Pancreas (tissue), 10 donors: ENCODE measurements around the gene TEX52. TPM values are rescaled to one million over a fixed set of nuclear protein-coding genes. Genes with fewer than 3 reads are reported as not detected.

Experiments
- ATAC-seq, 4 donors: fragments of 200-7000 bp; cut with Tn5 transposase; one replicate each; pipeline versions ENCODE4 v1.8.0 to v1.9.1; 2020; ENCODE audit warnings: mild to moderate bottlenecking in 4 of 4, moderate library complexity in 4 of 4
- DNase-seq, 6 donors: peaks; one replicate each; pipeline ENCODE4 v3.0.0-alpha.2; 2020
- FAIRE-seq: peaks from 2 replicates; lab custom pipeline; 2012; peaks lifted over from hg19 to GRCh38; lab: Jason Lieb, UNC
- H3K27ac ChIP-seq, 4 donors: fragments of 200-600 bp; sonication (generic); 1 replicate in 3 of 4; 2 replicates in 1 of 4; pipeline versions ENCODE4 v1.5.0 to v1.8.0; 2020
- H3K27me3 ChIP-seq, 4 donors: fragments of 200-600 bp; one replicate each; pipeline ENCODE4 v1.8.0; 2021
- H3K36me3 ChIP-seq, 3 donors: fragments of 200-600 bp; sonication (generic) in 1 of 3; one replicate each; pipeline versions ENCODE4 v1.5.0 to v1.8.0; 2020 to 2021
- H3K4me1 ChIP-seq, 3 donors: fragments of 200-600 bp; one replicate each; pipeline ENCODE4 v1.8.0; 2021
- H3K4me3 ChIP-seq, 4 donors: fragments of 200-600 bp; sonication (generic) in 2 of 4; one replicate each; pipeline versions ENCODE4 v1.5.0 to v1.8.0; 2020 to 2021
- H3K9me3 ChIP-seq, 4 donors: fragments of 200-600 bp; one replicate each; pipeline ENCODE4 v1.8.0; 2021
- WGBS, 2 donors: extraction: QIAGEN DNeasy Blood & Tissue Kit; methylation state at CpG; one replicate each; pipeline ENCODE4 v1.1.7; 2013; 5-methylcytosine and 5-hydroxymethylcytosine counted together
- intact Hi-C, 3 donors: fragments of 100-400 bp; cut with DNase I; formaldehyde crosslinking; loops; one replicate each; pipeline versions ENCODE4 v1.11.1 to v1.14.2; 2022
- polyA plus RNA-seq, 2 donors: library from polyadenylated mRNA; stranded (reverse); fragments of 200-250 nt; gene quantifications; one replicate each; pipeline ENCODE4 v1.2.3, GENCODE V29; 2013
- total RNA-seq, 6 donors: library from RNA; stranded (reverse); fragmentation: NEBNext Ultra II Directional in 4 of 6; extraction: Animal tissue kit (Norgen Biotek cat#: 25700) in 4 of 6; gene quantifications; one replicate each; pipeline versions ENCODE4 v1.2.1 to v1.2.4, GENCODE V29; 2021 to 2023
- TF ChIP-seq, protein P1 (sequence below), 4 donors: fragments of 200-600 bp; sonication (generic) in 3 of 4; IDR thresholded peaks; one replicate each; pipeline versions ENCODE4 v1.5.0 to v1.8.0; 2021; ENCODE audit warnings: antibody characterized with exemption in 4 of 4
- donor health status: healthy with polysubstance abuse.
- donor health status: DM: no; HTN: no; CAD: no; lungs with moderate emphysema.
- donor health status: DM: no; HTN: no; CAD: no.
- donor health status: control.
- donor health status: control.
- donor health status: Bipolar disorder and iron deficiency.
- donor health status: DM: yes; HTN: yes; CAD: no.
- donor health status: DM: no; HTN: no; CAD: no.
- donor health status: DM: no; HTN: no; CAD: no.
- donor health status: DM: yes; HTN: yes; CAD: no.

TEX52 gene
- total and polyA plus RNA-seq, 8 donors = 0.19 TPM; not detected in 7

DNA sequence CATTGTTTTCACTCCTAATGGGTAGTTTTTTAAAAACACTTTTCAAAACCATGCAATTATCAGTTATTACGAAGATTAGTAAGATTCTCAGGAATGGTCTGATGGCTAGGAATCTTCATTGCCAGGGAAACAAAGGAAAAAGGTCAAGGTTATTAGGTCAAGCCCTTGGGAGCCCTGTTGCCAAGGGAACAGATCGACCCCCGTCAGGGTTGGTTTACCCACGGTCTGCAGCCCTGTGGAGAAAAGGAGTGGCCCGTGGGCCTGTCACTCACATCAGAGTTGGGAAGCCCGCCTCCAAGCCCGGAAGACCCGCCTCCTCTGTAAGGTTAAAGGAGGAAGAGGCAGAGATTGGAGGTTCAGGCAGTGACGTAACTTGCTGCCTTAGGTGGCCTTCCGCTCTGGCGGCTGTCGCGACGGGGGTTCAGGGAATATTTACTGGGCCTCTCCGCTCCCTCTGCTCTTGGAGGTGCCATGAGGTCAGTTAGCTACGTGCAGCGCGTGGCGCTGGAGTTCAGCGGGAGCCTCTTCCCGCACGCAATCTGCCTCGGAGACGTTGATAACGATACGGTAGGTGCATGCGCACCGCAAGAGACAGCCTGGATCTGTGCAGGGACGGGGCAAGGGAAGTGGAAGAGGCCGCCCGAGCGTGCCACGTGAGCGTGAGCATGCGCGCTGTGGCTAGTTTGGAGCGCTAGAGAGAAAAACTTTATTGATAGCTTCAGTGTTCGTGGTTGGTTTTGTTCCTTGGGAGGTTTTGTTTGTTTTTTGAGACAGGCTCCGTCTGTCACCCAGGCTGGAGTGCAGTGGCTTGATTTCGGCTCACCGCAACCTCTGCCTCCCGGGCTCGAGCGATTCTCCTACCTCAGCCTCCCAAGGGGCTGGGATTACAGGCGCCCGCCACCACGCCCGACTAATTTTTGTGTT lies 44.3 kb downstream of the TEX52 start, which contains the start of gene ITFG2:
TSS of gene ITFG2 (plus strand) at position 379 of the 924 bp plus-strand sequence. CDS start at position 472, 93 bp downstream.
- ATAC-seq (peak; percentile 95 to 98 (median 95)), FAIRE-seq (peak; percentile 91), DNase-seq (peak; percentile 92 to 99 (median 98))
- peaks cover 8 to 12% (median 10%) of the 10 kb centered on the region in 3 donors for H3K4me1 ChIP-seq
- peak within 1 kb of the TSS; percentile 90 to 96 (median 94) for H3K27ac ChIP-seq
- TF ChIP-seq, protein P1, sequence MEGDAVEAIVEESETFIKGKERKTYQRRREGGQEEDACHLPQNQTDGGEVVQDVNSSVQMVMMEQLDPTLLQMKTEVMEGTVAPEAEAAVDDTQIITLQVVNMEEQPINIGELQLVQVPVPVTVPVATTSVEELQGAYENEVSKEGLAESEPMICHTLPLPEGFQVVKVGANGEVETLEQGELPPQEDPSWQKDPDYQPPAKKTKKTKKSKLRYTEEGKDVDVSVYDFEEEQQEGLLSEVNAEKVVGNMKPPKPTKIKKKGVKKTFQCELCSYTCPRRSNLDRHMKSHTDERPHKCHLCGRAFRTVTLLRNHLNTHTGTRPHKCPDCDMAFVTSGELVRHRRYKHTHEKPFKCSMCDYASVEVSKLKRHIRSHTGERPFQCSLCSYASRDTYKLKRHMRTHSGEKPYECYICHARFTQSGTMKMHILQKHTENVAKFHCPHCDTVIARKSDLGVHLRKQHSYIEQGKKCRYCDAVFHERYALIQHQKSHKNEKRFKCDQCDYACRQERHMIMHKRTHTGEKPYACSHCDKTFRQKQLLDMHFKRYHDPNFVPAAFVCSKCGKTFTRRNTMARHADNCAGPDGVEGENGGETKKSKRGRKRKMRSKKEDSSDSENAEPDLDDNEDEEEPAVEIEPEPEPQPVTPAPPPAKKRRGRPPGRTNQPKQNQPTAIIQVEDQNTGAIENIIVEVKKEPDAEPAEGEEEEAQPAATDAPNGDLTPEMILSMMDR (IDR thresholded peaks at IDR 0.05) = no peak
- no peaks in the 10 kb centered on the region for H3K27me3 ChIP-seq
- H3K4me3 ChIP-seq = peak within 1 kb of the TSS; percentile 37 to 61 (median 57)
- 0% methylated on average over 48 of the region's 48 CpGs for WGBS, 2 donors
- H3K36me3 ChIP-seq = peaks cover 0 to 2% (median 0%) of the 10 kb centered on the region in 3 donors
- intact Hi-C loops = no loop called here
- H3K9me3 ChIP-seq = no peaks in the 10 kb centered on the region

DNA sequence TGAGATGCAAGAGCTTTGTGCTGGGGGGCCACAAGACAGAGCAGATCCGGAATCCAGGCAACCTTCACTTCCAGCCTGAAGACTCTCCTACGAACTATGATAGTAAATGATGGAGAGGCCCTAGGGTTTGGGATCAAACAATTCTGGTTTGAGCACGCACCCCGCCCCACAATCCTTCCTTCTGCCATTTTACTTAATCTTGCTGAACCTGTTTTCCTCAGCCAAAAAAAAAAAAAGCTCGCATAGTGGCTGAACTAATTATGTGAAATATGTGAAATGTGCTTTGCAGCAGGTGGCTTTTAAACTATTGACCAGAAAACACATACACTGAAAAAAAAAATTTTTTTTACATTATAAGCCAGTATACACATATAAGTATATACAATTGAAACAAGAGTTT lies 45.0 kb downstream of the TEX52 start:
- no peaks in the 10 kb centered on the region for H3K9me3 ChIP-seq
- H3K4me3 ChIP-seq = peak overlapping the region; percentile 37 to 61 (median 57)
- peaks cover 8 to 12% (median 10%) of the 10 kb centered on the region in 3 donors for H3K4me1 ChIP-seq
- H3K36me3 ChIP-seq = no peaks in the 10 kb centered on the region
- 43 to 47% methylated on average over 5 of the region's 5 CpGs for WGBS, 2 donors
- ATAC-seq (no peak), FAIRE-seq (no peak), DNase-seq (no peak)
- TF ChIP-seq, protein P1 (IDR thresholded peaks at IDR 0.05) = no peak
- no peaks in the 10 kb centered on the region for H3K27me3 ChIP-seq
- intact Hi-C loops = no loop called here
- peak overlapping the region in 3 of 4 donors; percentile 94 to 96 (median 94) for H3K27ac ChIP-seq

DNA sequence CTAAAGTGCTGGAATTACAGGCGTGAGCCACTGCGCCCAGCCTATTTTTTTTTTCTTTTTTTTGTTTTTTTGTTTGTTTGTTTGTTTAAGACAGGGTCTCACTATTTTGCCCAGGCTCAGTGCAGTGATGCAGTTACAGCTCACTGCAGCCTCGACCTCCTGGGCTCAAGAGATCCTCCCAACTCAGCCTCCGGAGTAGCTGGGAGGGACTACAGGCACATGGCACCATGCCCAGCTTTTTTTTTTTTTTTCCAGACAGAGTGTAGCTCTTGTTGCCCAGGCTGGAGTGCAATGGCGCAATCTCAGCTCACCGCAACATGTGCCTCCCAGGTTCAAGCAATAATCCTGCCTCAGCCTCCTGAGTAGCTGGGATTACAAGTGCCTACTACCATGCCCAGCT lies 50.1 kb downstream of the TEX52 start:
- H3K4me1 ChIP-seq = peaks cover 0 to 1% (median 0%) of the 10 kb centered on the region in 3 donors
- no peaks in the 10 kb centered on the region for H3K9me3 ChIP-seq
- intact Hi-C loops = no loop called here
- ATAC-seq (no peak), FAIRE-seq (no peak), DNase-seq (no peak)
- TF ChIP-seq, protein P1 (IDR thresholded peaks at IDR 0.05) = no peak
- H3K36me3 ChIP-seq = peaks cover 6 to 36% (median 17%) of the 10 kb centered on the region in 3 donors
- H3K27ac ChIP-seq = no peak overlapping the region
- 88 to 89% methylated on average over 6 of the region's 6 CpGs for WGBS, 2 donors
- no peak overlapping the region for H3K4me3 ChIP-seq
- H3K27me3 ChIP-seq = no peaks in the 10 kb centered on the region

DNA sequence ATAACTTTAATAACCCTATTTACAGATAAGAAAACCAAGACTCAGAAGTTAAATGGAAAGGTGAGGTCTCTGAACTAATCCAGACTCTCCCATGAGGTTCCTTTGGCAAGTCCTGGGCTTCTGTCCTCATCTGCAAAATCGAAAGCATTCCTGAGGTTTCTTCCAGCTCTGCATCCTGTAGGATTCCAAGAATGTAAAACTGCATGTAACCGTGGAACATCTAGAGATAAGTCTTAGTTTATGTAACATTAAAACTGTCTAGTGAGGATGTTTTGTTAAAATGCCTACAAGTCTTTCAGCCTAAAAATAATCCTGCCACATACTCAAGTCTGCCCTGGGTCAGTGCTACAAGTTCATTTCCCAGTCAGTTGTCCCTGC lies 51.7 kb downstream of the TEX52 start:
- intact Hi-C loops = no loop called here
- DNase-seq = no peak
- Histone ChIP-seq H3K4me3 (no peak overlapping the region), H3K27me3 (no peaks in the 10 kb centered on the region), H3K4me1 (no peaks in the 10 kb centered on the region), H3K9me3 (no peaks in the 10 kb centered on the region), H3K27ac (no peak overlapping the region), H3K36me3 (peaks cover 6 to 52% (median 31%) of the 10 kb centered on the region in 3 donors)
- TF ChIP-seq, protein P1 (IDR thresholded peaks at IDR 0.05) = no peak
- 53 to 54% methylated on average over 2 of the region's 2 CpGs for WGBS, 2 donors
- ATAC-seq = no peak
- FAIRE-seq = no peak
